D721Med (cell line): ENCODE data around the gene RNASEH2B.

ENCODE experiments used
- DNase-seq: peaks from one replicate; pipeline ENCODE4 v3.0.0; 2011; ENCODE audit warnings: low spot score; ENCODE audit not compliant: insufficient read length
- FAIRE-seq: peaks from 2 replicates; lab custom pipeline; 2011; peaks lifted over from hg19 to GRCh38; lab: Jason Lieb, UNC
- TF ChIP-seq, protein P1 (sequence below): IDR thresholded peaks from 2 replicates; pipeline ENCODE4 v1.5.1; 2012; ENCODE audit warnings: mild to moderate bottlenecking, control low read depth; ENCODE audit not compliant: insufficient read depth; ENCODE audit errors: missing control alignments

Gene RNASEH2B

DNA sequence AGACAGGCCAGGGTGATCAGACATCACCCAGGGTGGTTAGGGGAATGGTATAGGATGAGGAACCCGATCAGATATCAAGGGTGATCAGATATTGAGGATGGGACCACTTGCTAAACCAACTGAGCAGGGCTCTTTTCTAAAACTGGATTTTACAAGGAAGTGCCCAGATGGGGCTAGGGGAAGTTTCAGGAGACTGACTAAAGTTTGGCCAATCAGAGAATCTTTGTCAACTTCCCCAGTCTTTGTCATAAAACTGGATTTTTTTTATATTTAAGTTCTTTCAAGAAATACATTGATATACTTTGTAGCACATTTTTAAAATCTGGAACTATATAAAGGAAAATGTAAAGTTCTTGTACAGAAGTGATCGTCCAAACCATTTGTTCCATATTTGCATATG is 35.6 kb upstream of the RNASEH2B start:
- DNase-seq (no peak), FAIRE-seq (no peak)
- TF ChIP-seq, protein P1, sequence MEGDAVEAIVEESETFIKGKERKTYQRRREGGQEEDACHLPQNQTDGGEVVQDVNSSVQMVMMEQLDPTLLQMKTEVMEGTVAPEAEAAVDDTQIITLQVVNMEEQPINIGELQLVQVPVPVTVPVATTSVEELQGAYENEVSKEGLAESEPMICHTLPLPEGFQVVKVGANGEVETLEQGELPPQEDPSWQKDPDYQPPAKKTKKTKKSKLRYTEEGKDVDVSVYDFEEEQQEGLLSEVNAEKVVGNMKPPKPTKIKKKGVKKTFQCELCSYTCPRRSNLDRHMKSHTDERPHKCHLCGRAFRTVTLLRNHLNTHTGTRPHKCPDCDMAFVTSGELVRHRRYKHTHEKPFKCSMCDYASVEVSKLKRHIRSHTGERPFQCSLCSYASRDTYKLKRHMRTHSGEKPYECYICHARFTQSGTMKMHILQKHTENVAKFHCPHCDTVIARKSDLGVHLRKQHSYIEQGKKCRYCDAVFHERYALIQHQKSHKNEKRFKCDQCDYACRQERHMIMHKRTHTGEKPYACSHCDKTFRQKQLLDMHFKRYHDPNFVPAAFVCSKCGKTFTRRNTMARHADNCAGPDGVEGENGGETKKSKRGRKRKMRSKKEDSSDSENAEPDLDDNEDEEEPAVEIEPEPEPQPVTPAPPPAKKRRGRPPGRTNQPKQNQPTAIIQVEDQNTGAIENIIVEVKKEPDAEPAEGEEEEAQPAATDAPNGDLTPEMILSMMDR = no peak

DNA sequence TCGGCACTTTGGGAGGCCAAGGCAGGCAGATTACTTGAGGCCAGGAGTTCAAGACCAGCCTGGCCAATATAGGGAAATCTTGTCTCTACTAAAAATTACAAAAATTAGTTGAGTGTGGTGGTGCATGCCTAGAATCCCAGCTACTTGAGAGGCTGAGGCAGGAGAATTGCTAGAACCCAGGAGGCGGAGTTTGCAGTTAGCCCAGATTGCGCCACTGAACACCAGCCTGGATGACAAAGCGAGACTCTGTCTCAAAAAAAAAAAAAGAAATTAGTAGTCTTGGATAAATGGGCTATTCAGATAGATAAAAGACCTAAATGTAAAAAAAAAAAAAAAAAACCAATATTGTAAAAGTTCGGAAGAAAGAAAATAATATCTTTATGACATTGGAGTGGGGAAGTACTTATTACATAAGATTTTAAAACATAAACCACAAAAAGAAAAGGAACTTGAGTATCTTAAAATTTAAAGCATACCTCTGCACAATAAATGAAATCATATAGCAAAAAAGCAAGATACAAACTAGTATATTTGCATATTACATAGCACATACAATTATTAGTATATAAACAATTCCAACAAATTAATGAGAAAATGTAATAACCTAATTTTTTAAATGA is 26.7 kb upstream of the RNASEH2B start:
- FAIRE-seq (no peak), DNase-seq (no peak)
- TF ChIP-seq, protein P1 = no peak

DNA sequence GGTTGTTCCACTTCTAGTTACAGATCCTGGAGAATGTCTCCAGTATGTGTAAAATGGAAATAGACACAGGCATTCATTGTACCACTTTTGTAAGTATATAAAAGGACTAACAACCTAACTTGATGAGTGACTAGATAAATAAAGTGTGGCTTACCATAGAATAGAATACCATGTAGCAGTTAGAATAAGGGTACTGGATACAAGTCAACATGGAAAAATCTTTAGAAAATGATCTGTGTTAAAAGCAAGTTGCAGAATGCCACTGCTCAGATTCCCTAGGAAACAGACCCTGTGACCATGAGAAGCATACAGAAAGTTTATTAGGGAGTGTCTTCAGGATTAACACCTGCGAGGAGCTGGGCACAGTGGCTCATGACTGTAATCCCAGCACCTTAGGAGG is 25.9 kb upstream of the RNASEH2B start:
- TF ChIP-seq, protein P1 = no peak
- DNase-seq (no peak), FAIRE-seq (no peak)

DNA sequence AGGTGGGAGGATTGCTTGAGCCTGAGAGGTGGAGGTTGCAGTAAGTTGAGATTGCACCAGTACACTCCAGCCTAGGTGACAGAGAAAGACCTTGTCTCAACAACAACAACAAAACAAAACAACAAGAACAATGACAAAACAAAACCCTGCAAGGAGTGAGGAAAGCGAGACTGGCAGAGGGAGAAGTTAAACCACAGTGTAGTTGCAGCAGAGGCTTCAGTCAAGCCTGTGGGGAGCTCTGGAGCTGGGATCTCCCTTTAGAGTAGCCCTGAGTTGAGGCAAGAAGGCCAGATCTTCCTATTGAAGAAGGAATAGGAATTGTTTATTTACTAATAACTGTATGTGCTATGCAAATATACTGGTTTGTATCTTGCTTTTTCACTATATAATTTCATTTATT is 25.3 kb upstream of the RNASEH2B start:
- FAIRE-seq (no peak), DNase-seq (no peak)
- TF ChIP-seq, protein P1 = no peak

DNA sequence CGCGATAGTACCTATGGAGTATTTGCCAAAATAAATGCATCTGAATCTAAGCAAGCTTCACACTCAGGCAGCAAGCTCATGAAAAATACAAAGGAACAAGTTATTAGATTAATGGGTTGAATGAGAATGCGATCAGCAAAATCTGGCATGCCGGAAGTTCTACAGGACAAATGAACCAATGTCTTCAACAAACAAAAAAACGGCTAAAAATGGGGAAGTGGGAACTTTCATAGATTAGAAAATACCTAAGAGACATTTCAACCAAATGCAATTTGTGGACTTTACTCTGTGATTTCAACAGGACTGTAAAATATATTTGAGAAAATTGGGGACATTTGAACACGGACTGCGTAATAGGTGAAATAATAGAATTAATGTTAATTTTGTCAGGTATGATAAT is 22.4 kb upstream of the RNASEH2B start:
- FAIRE-seq (no peak), DNase-seq (no peak)
- TF ChIP-seq, protein P1 = no peak

DNA sequence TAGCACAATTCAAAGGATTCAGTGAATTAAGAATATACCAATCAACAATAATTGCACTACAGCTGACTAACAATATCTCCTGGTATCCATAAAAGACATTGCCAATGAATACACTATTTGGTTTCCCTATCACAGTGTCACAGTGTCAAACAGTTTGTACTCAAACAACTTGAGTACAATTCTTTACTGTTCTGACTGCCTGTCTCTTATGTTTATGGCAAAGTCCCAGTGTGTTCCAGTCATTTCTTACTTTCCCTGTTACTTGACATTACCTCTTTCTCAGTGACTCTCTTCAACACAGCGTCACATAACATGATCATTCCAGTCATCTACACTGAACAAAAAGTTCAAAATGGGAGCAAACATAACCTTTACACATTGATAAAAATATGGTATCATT is 21.2 kb upstream of the RNASEH2B start:
- DNase-seq = no peak
- FAIRE-seq = no peak
- TF ChIP-seq, protein P1 = no peak

DNA sequence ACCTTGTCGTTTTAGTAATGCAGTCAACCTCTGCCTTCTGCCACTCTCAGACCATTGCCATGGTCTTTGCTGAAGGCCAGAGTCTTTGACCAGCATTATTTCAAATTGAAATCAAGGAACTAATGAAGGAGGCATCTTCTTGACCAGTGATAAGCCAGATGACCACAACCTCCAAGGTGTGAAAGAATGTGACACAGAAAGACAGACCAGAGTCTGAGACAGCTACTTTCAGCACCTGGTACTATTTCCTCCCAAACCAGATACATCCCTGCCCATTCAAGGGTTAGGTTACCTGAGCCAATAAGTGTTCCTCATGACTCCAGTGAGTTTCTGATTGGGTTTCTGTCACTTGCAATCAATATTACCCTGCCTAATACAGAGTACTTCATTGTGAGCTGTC is 20.3 kb upstream of the RNASEH2B start:
- TF ChIP-seq, protein P1 = no peak
- FAIRE-seq = no peak
- DNase-seq = no peak
